Cardiac ventricle fibroblast (primary cell): ENCODE results near the gene PEX3. TPM values are rescaled to one million over a fixed set of nuclear protein-coding genes. Genes with fewer than 3 reads are reported as not detected.

Source experiments
- total RNA-seq: library from RNA; depleted of rRNA; stranded (reverse); fragments of >200 nt; gene quantifications from 2 replicates; pipeline ENCODE4 v1.2.3, GENCODE V29; 2015

PEX3 gene
- total RNA-seq, result 11.4 and 14.0 TPM in 2 replicates

GRCh38 chr6:143450453-143451371 is at the start of gene PEX3, which contains the start of gene ADAT2:
Gene PEX3 (plus strand): TSS chr6:143450805. CDS start chr6:143451043, 238 bp downstream.
Gene ADAT2 (minus strand): TSS chr6:143450695. CDS start chr6:143450658, 37 bp downstream.

GRCh38 chr6:143510991-143511891 is 60.6 kb downstream of the PEX3 start, which contains the start of gene FUCA2:
Gene FUCA2 (minus strand): TSS chr6:143511720. CDS start chr6:143511634, 86 bp downstream.

Other genes starting within 250 kb of the PEX3 start
- 1.2 and 3.9 TPM in 2 replicates for gene ADAT2, start 110 bp upstream of the PEX3 start, total RNA-seq
- 38.5 and 46.1 TPM in 2 replicates for gene FUCA2, start 60.9 kb downstream of the PEX3 start, total RNA-seq
- gene PHACTR2, start 227.2 kb downstream of the PEX3 start, total RNA-seq, result 28.1 and 31.6 TPM in 2 replicates